NB4 (cell line): Measurements from ENCODE around the gene CFAP97D2.

ENCODE experiments used
- CTCF ChIP-seq: IDR thresholded peaks from one replicate; pipeline ENCODE4 v1.5.1; 2012; ENCODE audit warnings: low read depth, low read length
- MAX ChIP-seq: IDR thresholded peaks from 2 replicates; pipeline ENCODE4 v1.6.1; 2011; ENCODE audit warnings: low read depth, low read length
- POLR2A ChIP-seq: IDR thresholded peaks from 2 replicates; pipeline ENCODE4 v1.6.1; 2011; ENCODE audit warnings: mild to moderate bottlenecking; ENCODE audit not compliant: insufficient read length; ENCODE audit errors: extremely low read depth

- no peak for TF ChIP-seq CTCF
- TF ChIP-seq POLR2A: no peak
- TF ChIP-seq MAX: no peak
Measured at GRCh38 chr13:114194853-114195252, 15.8 kb downstream of the CFAP97D2 start.
